Vagina (tissue), 2 donors: ENCODE measurements around the gene UBE2E2. TPM values are rescaled to one million over a fixed set of nuclear protein-coding genes. Genes with fewer than 3 reads are reported as not detected.

Experiments used
- DNase-seq, 2 donors: peaks; one replicate each; pipeline ENCODE4 v3.0.0-alpha.2; 2017; ENCODE audit errors: extremely low spot score in 2 of 2
- H3K27ac ChIP-seq: fragments of 200-600 bp; sonication (generic); one replicate; pipeline ENCODE4 v1.5.1; 2019
- H3K27me3 ChIP-seq: fragments of 200-600 bp; sonication (generic); one replicate; pipeline ENCODE4 v1.5.1; 2019
- H3K36me3 ChIP-seq, 2 donors: fragments of 200-600 bp; sonication (generic); one replicate each; pipeline ENCODE4 v1.5.1; 2017 to 2019
- H3K4me1 ChIP-seq: fragments of 200-600 bp; sonication (generic); one replicate; pipeline ENCODE4 v1.5.1; 2019
- H3K4me3 ChIP-seq, 2 donors: fragments of 200-600 bp; sonication (generic); 1 replicate in 1 of 2; 2 replicates in 1 of 2; pipeline ENCODE4 v1.5.1; 2016 to 2019
- H3K9me3 ChIP-seq: fragments of 200-600 bp; sonication (generic); one replicate; pipeline ENCODE4 v1.5.1; 2019
- POLR2A ChIP-seq, 2 donors: fragments of 450-650 bp; IDR thresholded peaks; one replicate each; pipeline ENCODE4 v1.6.1; 2017; ENCODE audit warnings: antibody characterized with exemption in 2 of 2, mild to moderate bottlenecking in 2 of 2, moderate library complexity in 2 of 2
- POLR2AphosphoS5 ChIP-seq, 2 donors: sonication (generic); formaldehyde crosslinking; IDR thresholded peaks; one replicate each; pipeline ENCODE4 v1.9.0; 2017; ENCODE audit warnings: antibody characterized with exemption in 2 of 2, mild to moderate bottlenecking in 2 of 2, low read depth in 1 of 2; ENCODE audit not compliant: insufficient read depth in 1 of 2
- intact Hi-C: fragments of 100-400 bp; cut with DNase I; formaldehyde crosslinking; loops from one replicate; pipeline ENCODE4 v1.15.1; 2023
- total RNA-seq: library from RNA; depleted of rRNA; stranded (reverse); fragments of >200 nt; gene quantifications from one replicate; pipeline ENCODE4 v1.2.3, GENCODE V29; 2016
- TF ChIP-seq, protein P1 (sequence below), 3 experiments: fragments of 450-650 bp in 2 of 3; fragments of 200-600 bp in 1 of 3; sonication (generic) in 1 of 3; IDR thresholded peaks; one replicate each; pipeline ENCODE4 v1.5.1; 2017 to 2019; ENCODE audit warnings: antibody characterized with exemption in 3 of 3, mild to moderate bottlenecking in 2 of 3, moderate library complexity in 2 of 3

UBE2E2 gene
- total RNA-seq, 1 donor from 2014 or later, result 31.2 TPM

DNA sequence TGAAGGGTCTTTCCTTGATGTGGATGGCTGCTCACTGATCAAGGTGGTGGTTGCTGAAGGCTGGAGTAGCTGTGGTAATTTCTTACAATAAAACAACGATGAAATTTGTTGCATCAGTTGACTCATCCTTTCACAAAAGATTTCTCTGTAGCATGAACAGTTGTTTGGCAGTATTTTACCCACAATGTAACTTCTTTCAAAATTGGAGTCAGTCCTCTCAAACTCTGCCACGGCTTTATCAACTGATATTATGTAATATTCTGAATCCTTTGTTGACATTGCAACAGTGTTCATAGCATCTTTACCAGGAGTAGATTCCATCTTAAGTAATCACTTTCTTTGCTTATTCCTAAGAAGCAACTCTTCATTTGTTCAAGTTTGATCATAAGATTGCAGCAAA, 252.6 kb downstream of the UBE2E2 start:
- Histone ChIP-seq H3K4me3 (no peak overlapping the region), H3K27ac (no peak overlapping the region), H3K4me1 (peaks cover 17% of the 10 kb centered on the region), H3K9me3 (no peaks in the 10 kb centered on the region), H3K27me3 (no peaks in the 10 kb centered on the region), H3K36me3 (no peaks in the 10 kb centered on the region)
- DNase-seq, result no peak
- TF ChIP-seq POLR2AphosphoS5 (IDR thresholded peaks at IDR 0.05; ENCODE audit: insufficient read depth in 1 of 2, low read depth in 1 of 2) (no peak), POLR2A (IDR thresholded peaks at IDR 0.05) (no peak)
- intact Hi-C loops, result no loop called here

DNA sequence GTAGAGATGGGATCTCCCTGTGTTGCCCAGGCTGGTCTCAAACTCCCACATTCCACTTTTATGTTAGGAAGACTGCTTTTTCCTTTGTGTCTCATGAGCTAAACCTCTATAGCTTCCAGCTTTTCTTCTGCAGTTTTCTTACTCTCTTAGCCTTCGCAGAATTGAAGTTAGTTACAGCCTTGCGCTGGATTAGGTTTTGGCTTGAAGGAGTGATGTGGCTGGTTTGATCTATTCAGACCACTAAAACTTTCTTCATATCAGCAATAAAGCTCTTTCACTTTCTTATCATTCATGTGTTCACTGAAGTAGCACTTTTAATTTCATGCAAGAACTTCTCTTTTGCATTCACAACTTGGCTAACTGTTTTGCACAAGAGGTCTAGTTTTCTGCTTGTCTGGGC, 254.6 kb downstream of the UBE2E2 start:
- Histone ChIP-seq H3K4me3 (no peak overlapping the region), H3K27ac (no peak overlapping the region), H3K36me3 (no peaks in the 10 kb centered on the region), H3K4me1 (peaks cover 17% of the 10 kb centered on the region), H3K27me3 (no peaks in the 10 kb centered on the region), H3K9me3 (no peaks in the 10 kb centered on the region)
- TF ChIP-seq, protein P1, sequence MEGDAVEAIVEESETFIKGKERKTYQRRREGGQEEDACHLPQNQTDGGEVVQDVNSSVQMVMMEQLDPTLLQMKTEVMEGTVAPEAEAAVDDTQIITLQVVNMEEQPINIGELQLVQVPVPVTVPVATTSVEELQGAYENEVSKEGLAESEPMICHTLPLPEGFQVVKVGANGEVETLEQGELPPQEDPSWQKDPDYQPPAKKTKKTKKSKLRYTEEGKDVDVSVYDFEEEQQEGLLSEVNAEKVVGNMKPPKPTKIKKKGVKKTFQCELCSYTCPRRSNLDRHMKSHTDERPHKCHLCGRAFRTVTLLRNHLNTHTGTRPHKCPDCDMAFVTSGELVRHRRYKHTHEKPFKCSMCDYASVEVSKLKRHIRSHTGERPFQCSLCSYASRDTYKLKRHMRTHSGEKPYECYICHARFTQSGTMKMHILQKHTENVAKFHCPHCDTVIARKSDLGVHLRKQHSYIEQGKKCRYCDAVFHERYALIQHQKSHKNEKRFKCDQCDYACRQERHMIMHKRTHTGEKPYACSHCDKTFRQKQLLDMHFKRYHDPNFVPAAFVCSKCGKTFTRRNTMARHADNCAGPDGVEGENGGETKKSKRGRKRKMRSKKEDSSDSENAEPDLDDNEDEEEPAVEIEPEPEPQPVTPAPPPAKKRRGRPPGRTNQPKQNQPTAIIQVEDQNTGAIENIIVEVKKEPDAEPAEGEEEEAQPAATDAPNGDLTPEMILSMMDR (IDR thresholded peaks at IDR 0.05), result no peak
- TF ChIP-seq POLR2A (IDR thresholded peaks at IDR 0.05) (no peak), POLR2AphosphoS5 (IDR thresholded peaks at IDR 0.05; ENCODE audit: insufficient read depth in 1 of 2, low read depth in 1 of 2) (no peak)
- no peak for DNase-seq
- intact Hi-C loops, result no loop called here

DNA sequence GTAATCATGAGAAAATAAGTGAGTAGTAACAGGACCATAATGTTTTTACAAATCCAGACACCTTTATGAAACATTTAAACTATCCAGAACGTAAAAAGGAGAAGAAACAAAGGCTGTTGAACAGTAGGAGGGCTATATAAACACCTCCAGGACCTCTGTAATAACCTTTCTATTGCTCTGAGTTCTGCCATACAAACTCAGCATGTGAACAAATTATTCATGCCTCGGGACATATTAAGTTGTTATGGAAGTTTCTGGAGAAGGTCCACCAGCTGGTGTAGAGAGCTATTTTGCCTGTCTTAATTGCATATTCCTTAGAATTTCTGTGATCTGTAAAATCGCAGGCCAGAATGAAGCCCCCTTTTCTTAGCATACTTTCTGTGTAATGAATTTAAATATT, 256.3 kb downstream of the UBE2E2 start:
- H3K4me1 ChIP-seq, result peaks cover 16% of the 10 kb centered on the region
- H3K9me3 ChIP-seq, result no peaks in the 10 kb centered on the region
- no peak overlapping the region for H3K4me3 ChIP-seq
- DNase-seq, result no peak
- TF ChIP-seq, protein P1 (IDR thresholded peaks at IDR 0.05), result no peak
- TF ChIP-seq POLR2AphosphoS5 (IDR thresholded peaks at IDR 0.05; ENCODE audit: insufficient read depth in 1 of 2, low read depth in 1 of 2) (no peak), POLR2A (IDR thresholded peaks at IDR 0.05) (no peak)
- no peak overlapping the region for H3K27ac ChIP-seq
- H3K36me3 ChIP-seq, result no peaks in the 10 kb centered on the region
- no peaks in the 10 kb centered on the region for H3K27me3 ChIP-seq
- intact Hi-C loops, result no loop called here

DNA sequence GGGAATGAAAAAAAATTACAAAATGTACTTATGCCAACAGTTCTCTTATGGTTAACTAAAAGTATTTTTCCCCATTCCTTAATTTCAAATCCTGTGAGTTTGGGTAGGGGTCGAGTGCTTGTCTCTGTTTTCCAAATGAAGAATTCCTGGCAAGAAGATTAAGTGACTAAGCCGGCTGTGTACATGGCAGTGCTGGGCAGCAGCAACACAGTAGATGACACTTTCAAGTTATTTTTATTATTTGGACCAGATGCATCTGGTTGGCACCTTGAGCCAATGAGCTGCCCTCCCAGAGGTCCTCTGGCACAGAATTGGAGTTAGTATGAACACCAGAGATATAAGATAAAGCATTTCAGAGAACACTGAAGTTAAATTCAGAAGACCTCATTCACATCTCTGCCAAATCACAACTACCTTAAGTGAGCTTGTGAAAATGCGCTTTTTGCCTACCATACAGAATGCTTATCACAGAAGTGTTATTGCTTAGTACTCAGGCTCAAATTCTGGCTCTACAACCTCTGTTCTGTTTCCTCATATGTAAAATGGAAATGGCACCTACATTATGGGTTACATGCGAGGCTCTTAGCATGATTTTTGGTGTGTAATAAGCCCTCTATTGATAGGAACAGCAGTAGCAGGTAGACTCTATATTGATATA, 256.9 kb downstream of the UBE2E2 start:
- Histone ChIP-seq H3K27me3 (no peaks in the 10 kb centered on the region), H3K36me3 (no peaks in the 10 kb centered on the region), H3K4me1 (peaks cover 10% of the 10 kb centered on the region), H3K4me3 (no peak overlapping the region), H3K27ac (no peak overlapping the region), H3K9me3 (no peaks in the 10 kb centered on the region)
- TF ChIP-seq POLR2AphosphoS5 (IDR thresholded peaks at IDR 0.05; ENCODE audit: insufficient read depth in 1 of 2, low read depth in 1 of 2), result no peak
- intact Hi-C loops, result no loop called here
- DNase-seq, result no peak

DNA sequence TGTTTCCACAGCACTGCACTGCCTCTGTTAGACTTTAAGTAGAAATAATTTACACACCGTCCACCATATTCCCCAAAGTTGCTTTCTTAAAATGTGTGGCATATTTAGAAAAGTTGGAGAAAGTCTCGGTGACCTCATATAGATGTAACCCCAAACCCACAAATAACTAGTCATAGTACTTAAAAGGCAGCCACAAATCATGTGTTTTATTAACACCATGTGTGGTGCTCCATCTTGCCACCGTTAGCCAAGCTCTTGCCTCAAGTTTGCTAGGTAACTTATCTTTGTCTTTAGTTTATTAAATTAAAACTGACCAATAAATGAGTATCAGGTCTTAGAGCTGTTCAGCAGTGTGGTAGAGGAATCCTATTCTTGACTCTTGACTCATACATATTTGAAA, 257.9 kb downstream of the UBE2E2 start:
- Histone ChIP-seq H3K27me3 (no peaks in the 10 kb centered on the region), H3K4me3 (no peak overlapping the region), H3K4me1 (no peaks in the 10 kb centered on the region), H3K9me3 (no peaks in the 10 kb centered on the region), H3K27ac (no peak overlapping the region), H3K36me3 (no peaks in the 10 kb centered on the region)
- TF ChIP-seq POLR2A (IDR thresholded peaks at IDR 0.05) (no peak), POLR2AphosphoS5 (IDR thresholded peaks at IDR 0.05; ENCODE audit: insufficient read depth in 1 of 2, low read depth in 1 of 2) (no peak)
- TF ChIP-seq, protein P1 (IDR thresholded peaks at IDR 0.05), result no peak
- DNase-seq, result no peak
- intact Hi-C loops, result no loop called here

DNA sequence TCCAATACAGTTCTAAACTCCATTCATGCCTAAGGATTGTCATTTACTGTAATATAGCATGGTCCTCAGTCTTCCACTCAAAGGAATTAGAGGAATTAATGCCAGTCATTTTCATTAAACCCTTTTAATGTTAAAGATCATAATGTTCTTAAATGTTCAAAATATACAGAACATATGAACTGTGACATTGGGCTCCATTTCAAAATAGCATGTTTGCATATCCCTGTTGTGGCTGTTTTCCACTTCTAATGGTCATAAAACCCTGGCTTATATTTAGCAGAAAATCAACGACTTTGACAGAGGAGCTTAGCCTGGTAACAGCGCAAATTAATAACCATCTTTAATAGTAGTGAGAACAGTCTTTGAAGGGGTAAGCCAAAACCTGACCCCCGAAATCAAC, 260.7 kb downstream of the UBE2E2 start:
- Histone ChIP-seq H3K27me3 (no peaks in the 10 kb centered on the region), H3K4me3 (no peak overlapping the region), H3K27ac (no peak overlapping the region), H3K9me3 (no peaks in the 10 kb centered on the region), H3K36me3 (no peaks in the 10 kb centered on the region), H3K4me1 (no peaks in the 10 kb centered on the region)
- TF ChIP-seq POLR2A (IDR thresholded peaks at IDR 0.05), result no peak
- no peak for TF ChIP-seq POLR2AphosphoS5 (IDR thresholded peaks at IDR 0.05; ENCODE audit: insufficient read depth in 1 of 2, low read depth in 1 of 2)
- no peak for DNase-seq
- intact Hi-C loops, result no loop called here
